NCI-H526 (cell line): Measurements from ENCODE around the gene CLASP1.
"Not testable (repeated sequence)": the region's sequence is repeated elsewhere in the genome, so short reads cannot be mapped to it uniquely, and the experiment has no call there.

Experiments used
- DNase-seq, 2 experiments: peaks; one replicate each; lab custom pipeline; 2025; lab: John Stamatoyannopoulos, UW

Gene CLASP1

GRCh38 chr2:121348128-121348740, 301.0 kb downstream of the CLASP1 start:
- DNase-seq, result no peak

- DNase-seq, result peak; percentile 63 to 85
These were observed 302.4 kb downstream of the CLASP1 start for GRCh38 chr2:121346859-121347258.

- DNase-seq, result peak in 1 of 2 experiments; percentile 15
These were observed 302.9 kb downstream of the CLASP1 start for GRCh38 chr2:121346407-121346806.

DNA sequence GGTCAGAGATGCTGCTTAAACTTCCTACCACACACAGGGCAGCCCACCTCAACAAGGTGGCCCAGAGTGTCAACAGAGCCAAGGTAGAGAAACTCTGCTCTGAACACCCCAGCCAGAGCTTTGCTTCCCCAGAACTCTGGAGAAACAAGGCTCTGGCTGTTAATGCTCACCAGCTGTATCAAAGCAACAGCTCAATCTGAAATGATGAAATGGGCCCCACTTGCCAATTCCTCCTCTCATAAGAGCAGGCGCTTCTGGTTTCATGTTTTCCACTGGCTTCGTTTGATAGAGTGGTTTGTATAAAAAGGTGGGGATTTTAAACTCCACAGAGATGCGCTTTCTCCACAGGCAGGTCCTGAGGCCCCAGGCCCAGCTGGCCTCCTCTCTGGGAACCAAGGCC, 303.4 kb downstream of the CLASP1 start:
- no peak for DNase-seq

DNA sequence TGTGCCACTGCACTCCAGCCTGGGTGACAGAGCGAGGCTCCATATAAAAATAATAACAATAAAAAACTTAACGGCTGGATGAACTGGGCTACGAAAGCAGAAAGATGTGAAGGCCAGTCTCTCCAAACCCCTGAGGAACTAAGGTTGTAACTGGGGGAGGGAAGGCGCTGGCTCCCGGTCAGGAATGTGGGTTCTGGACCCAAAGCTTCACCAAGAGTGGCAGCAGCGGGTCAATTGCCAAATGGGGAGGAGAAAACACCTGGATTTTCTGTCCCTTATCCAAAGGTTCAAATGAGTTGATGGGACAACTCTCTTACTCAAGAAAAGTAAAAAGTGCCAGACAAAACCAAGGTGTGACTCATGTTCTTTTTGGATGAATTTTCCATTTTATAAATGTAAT, 304.2 kb downstream of the CLASP1 start:
- no peak for DNase-seq

- DNase-seq, result not testable (repeated sequence)
These were observed 305.3 kb downstream of the CLASP1 start for GRCh38 chr2:121343828-121344399.

- DNase-seq, result no peak
These were observed 306.1 kb downstream of the CLASP1 start for GRCh38 chr2:121343191-121343590.

DNA sequence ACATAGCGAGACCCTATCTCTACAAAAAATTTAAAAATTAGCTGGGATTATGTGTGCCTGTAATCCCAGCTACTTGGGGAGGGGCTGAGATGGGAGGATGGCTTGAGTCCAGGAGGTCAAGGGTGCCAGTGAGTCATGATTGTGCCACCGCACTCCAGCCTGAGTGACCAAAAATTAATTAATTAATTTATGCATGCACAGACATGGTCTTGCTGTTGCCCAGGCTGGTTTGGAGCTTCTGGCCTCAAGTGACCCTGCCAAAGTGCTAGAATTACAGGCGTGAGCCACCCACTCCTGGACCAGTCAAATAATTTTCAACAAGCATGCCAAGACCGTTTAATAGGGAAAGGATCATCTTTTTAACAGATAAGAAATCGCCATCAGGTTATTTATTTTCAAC, 306.5 kb downstream of the CLASP1 start:
- no peak for DNase-seq

DNA sequence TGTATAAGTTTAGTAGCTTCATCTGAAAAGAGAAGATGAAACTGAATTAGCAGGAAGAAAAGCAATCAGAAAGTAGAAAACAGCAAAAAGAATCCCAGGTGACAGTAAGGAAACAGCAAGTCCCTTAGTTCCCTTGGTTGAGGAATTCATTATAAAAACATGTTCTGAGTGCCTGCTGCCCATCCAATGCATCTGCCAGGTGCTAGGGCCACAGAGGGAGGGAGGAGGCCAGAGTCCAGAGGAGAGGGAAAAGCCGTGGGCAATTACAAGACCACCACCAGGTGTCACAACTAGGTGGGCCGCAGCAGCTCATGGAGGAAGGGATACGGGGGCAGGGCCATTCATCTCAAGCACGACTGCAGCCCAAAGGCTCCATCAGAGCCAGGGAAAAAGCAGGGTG, 308.3 kb downstream of the CLASP1 start:
- DNase-seq, result no peak

DNA sequence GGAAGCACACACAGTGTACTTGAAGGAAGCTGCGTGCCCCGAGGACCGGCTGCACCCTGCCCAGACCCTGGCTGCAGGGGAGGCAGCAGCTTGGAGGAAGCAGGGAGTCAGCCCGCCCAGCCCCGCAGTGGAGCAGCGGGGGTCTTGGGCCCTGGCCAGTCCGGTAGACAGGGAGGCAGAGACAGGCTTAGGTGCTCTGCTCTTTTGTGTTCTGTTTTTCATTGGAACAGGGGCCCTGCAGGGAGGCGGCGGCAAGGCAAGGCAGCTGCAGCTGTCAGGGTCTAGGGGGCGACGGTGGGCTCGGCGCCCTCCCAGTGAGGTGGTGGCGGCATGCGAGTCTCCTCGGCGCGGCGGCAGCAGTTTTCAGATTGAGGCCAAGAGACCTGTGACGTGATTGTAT, 311.0 kb downstream of the CLASP1 start:
- DNase-seq, result no peak

DNA sequence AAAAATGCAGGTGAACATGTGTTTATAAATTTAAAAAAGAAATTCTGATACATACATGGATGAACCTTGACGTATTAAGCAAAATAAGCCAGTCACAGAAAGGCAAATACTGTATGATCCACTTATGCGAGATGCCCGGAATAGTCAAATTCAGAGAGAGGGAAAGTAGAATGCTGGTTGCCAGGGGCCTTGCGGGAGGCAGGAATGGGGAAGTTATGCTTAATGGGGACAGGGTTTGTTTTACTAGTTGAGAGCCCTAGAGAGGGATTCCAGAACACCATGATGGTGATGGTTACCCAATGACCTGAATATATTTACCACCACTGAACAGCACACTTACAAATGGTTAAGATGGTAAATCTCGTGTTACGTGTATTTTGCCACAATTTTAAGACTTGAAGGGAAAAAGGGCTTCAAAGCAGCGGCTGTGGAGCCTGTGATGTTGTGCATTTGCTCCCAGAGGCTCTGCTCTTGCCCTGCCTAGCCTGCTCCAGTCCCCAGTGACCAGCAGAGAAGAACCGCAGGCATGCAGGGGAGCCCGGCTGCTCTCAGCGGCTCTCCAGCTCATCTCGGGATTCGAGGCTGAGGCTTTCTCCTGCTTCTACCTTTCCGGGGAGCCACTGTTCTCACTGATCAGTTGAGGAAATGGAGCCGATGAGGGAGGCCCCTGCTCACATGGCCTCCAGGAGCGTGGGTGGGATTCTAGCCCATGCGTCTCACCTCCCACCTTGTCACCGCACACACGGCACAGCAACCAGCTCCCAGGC, 312.6 kb downstream of the CLASP1 start:
- DNase-seq, result peak in 1 of 2 experiments; percentile 25

GRCh38 chr2:121335294-121336290, 313.7 kb downstream of the CLASP1 start:
- no peak for DNase-seq

- DNase-seq, result peak in 1 of 2 experiments; percentile 20
These were observed 314.5 kb downstream of the CLASP1 start for GRCh38 chr2:121334581-121335293.

DNA sequence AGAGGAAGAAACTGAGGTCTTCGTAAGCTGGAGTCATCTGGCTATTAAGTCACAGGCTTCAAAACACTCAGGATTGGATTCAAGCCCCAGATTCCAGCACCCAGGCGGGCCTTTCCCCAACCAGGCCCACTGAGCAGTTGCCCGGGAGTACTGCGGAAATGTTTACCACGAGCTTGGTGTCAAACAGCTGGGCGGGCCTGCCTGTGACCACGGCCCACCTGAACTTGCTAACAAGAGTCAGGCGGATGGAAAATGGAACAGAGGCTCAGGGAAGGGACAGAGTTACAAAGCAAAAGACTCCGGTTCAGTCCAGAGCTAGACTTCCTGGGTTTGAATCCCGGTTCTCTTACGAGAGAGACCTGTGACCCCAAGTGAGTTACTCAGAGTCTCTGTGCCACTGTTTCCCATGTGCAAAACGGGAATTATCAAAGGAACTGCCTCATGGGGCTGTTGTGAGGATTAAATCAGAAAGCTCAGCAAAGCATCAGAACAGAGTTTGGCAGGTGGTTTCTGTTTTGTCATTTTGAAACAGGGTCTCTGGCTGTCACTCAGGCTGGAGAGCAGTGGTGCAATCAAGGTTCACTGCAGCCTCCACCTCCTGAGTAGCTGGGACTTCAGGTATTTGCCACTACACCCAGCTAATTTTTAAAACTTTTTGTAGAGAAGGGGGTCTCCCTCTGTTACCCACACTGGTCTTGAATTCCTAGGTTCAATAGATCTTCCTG, 315.3 kb downstream of the CLASP1 start:
- no peak for DNase-seq

GRCh38 chr2:121333231-121333630, 316.0 kb downstream of the CLASP1 start:
- DNase-seq, result no peak

DNA sequence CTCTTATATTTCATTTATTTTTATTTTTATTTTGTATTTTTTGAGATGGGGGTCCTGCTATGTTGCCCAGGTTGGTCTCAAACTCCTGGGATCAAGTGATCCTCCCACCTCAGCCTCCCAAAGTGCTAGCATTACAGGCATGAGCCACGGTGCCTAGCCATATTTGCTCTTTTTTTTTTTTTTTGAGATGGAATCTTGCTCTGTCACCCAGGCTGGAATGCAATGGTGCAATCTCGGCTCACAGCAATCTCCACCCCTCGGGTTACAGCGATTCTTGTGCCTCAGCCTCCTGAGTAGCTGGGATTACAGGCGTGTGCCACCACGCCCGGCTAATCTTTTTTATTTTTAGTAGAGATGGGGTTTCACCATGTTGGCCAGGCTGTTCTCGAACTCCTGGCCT, 317.9 kb downstream of the CLASP1 start:
- not testable (repeated sequence) for DNase-seq

- DNase-seq, result no peak
These were observed 318.3 kb downstream of the CLASP1 start for GRCh38 chr2:121330921-121331320.

- DNase-seq, result no peak
These were observed 319.5 kb downstream of the CLASP1 start for GRCh38 chr2:121329786-121330185.

DNA sequence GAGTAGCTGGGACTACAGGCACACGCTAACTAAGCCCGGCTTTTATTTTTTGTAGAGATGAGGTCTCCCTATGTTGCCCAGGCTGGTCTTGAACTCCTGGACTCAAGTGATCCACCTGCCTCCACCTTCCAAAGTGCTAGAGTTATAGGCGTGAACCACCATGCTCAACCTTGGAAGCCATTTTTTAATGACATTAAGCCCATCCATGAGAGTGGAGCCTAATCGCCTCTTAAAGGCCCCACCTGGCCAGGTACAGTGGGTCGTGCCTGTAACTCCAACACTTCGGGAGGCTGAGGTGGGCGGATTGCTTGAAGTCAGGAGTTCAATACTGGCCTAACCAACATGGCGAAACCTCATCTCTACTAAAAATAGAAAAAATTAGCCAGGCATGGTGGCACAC, 322.6 kb downstream of the CLASP1 start:
- DNase-seq, result no peak

DNA sequence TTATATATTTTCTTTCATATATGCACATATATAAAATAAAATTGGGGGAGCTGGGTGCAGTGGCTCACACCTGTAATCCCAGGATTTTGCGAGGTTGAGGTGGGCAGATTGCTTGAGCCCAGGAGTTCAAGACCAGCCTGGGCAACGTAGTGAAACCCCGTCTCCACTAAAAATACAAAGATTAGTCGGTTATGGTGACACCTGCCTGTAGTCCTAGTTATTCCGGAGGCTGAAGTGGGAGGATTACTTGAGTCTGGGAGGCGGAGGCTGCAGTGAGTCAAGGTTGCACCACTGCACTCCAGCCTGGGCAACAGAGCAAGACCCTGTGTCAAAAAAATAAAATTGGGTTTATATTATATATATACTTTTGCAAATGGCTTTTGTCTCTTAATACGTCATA, 324.7 kb downstream of the CLASP1 start:
- no peak for DNase-seq

DNA sequence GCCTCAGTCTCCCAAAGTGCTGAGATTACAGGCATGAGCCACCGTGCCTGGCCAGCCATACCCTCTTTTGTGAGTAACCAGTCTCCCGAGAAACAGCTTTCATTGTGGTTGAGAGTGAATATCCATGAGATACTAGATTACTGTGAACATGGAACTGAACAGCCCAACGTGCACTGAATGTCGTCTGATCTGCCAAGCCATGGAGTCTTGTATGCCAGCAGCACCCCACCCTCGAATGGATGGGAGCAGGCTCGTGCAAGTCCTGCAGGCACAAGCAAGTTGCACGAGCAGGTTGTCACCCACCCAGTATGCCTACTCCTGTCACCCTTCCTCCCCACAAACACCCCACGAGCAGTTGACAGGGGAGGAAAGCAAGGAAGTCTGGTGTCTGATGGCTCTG, 327.8 kb downstream of the CLASP1 start:
- no peak for DNase-seq
